ENCODE measurements around the gene ETHE1.
A peak's percentile ranks its signal among the peaks of the same experiment; 100 is the strongest.

Gene ETHE1

GRCh38 chr19:43488179-43488578, 38.8 kb downstream of the ETHE1 start:
- DNase-seq, result no peak

- DNase-seq, result no peak
Measured at GRCh38 chr19:43486412-43486811, 40.6 kb downstream of the ETHE1 start.

DNA sequence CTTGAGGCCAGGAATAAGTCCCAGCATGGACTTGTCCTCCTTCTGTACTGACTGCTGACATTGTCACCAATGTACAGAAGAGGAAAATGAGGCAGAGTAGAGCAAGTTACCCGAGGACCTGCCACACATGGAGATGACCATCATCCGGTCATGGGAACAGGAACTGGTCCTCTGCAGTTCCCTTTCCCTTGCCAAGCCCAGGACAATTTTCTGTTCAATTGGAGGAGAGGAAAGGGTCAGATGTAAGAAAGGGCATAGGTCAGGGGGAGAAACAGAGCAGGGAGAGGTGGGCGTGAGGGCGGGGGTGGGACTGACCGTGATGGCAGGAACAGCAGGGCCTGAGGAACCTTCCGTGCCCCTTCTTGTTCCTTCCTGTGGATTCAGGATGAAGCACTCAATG, 41.0 kb downstream of the ETHE1 start:
- DNase-seq, result no peak

DNA sequence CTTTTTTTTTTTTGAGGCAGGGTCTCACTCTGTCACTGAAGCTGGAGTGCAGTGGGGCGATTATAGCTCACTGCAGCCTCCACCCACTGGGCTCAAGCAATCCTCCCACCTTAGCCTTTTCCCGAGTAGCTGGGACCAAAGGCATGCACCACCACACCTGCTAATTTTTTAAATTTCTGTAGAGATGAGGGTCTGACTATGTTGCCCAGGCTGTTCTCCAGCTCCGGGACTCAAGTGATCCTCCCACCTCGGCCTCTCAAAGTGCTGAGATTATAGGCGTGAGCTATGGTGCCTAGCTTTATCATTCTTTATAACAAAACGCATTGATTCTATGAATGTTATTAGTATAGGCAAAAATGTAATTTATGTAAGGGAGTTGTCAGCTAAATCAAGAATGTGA, 43.7 kb downstream of the ETHE1 start:
- DNase-seq, result no peak

GRCh38 chr19:43482193-43482592, 44.8 kb downstream of the ETHE1 start:
- no peak for DNase-seq

DNA sequence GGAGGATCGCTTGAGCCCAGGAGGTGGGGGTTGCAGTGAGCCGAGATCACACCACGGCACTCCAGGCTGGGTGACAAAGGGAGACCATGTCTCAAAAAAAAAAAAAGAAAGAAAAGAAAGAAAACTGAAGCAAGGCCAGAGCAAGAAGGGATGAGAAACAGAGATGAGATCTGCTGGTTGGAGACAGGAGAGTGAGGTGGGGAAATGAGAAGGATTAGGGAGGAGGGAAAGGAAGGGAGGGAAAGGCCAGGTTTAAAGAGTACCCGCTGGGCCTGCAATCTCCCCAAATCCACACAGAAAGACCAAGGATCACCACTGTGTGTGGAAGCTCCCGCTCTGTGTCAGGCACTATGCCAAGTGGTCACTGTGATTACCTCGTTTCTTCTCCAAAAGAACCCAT, 45.3 kb downstream of the ETHE1 start:
- no peak for DNase-seq

GRCh38 chr19:43480574-43480973, 46.4 kb downstream of the ETHE1 start:
- no peak for DNase-seq

DNA sequence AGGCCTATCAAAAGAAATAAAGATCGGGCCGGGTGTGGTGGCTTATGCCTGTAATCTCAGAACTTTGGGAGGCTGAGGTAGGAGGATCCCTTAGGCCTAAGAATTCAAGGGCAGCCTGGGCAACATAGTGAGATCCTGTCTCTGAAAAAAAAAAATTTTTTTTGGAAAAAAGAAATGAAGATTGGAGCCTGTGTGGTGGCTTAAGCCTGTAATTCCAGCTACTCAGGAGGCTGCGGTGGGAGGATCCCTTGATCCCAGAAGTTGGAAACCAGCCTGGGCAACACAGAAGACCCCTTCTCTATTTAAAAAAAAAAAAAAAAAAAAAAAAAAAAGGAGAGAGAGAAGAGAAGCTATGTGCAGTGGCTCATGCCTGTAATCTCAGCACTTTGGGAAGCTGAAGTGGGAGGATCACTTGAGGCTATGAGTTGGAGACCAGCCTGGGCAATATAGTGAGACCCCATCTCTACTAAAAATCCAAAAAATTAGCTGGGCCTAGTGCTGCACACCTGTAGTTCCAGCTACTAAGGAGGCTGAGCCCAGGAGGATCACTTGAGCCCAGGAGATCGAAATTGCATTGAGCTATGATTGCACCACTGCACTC, 46.9 kb downstream of the ETHE1 start:
- no peak for DNase-seq

DNA sequence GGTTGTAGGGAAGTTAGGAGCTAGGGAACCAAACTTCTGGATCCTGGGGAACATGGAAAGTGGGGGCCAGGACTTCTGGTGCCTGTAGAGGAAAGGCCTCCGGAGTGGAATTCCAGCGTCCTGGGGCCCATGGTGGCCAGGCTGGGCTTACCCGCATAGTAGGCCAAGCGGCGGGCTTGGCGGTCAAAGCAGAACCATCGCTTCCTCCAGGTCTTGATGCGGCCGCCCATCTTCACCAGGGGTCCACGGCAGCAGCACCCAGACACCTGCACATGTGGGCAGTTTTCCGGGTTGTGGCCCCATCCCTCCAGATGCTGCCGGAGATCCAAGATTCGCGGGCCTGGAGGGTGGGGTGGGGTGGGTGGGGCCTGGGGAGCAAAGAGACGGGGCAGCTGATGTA, 47.8 kb downstream of the ETHE1 start:
- no peak for DNase-seq

DNA sequence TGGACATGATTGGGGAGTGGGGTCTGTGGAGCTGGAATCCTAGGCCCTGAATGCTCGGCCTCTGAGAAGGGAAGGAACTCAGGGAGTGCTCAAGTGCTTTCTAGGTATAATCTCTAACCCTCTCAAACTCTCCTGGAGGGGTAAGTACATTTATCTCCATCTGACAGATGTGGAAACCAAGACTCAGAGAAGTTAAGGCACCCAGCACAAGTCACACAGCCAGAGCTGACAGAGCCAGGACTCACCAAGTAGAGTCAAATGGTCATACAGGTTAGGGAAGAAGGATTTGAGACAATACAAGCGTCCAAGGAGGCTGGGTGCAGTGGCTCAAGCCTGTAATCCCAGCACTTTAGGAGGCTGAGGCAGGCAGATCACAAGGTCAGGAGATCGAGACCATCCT, 48.7 kb downstream of the ETHE1 start:
- DNase-seq, result no peak

- DNase-seq, result no peak
Measured at GRCh38 chr19:43476606-43477005, 50.4 kb downstream of the ETHE1 start.

- peak; percentile 70 for DNase-seq
Measured at GRCh38 chr19:43474986-43475705, 51.9 kb downstream of the ETHE1 start.

GRCh38 chr19:43474487-43474886, 52.5 kb downstream of the ETHE1 start:
- DNase-seq, result no peak

GRCh38 chr19:43471091-43471490, 55.9 kb downstream of the ETHE1 start:
- DNase-seq, result no peak

DNA sequence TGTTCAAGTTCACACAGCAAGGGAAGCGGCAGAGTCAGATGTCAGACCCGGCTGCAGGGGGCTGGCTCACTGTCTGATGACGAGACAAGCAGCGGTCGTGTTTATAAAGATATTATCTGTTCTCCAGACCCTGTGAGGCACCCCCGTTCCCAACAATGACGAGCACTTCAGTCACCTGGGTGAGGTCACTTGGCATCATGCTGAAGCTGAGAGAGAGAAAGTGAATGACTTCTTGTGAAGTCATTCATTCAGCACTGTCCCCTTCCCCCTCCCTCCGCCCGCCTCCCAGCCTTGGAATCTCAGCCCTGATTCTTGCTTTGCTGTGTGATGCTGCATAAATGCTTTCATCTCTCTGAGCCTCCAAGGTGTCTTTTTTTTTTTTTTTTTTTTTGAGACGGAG, 56.7 kb downstream of the ETHE1 start:
- DNase-seq, result no peak

DNA sequence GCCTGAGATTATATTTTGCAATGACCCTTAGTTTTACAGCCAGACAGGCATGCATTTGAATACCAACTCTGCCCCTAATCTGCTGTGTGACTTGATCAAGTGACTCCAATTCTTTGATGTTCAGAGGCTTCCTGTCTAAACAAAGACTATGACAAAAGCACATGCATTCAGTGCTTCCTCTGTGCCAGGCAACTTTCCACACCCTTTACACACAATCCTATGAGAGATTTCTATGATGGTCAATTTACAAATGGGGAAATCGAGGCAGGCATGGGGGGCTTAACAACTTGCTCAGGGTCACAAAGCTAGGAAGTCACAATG, 57.9 kb downstream of the ETHE1 start:
- DNase-seq, result no peak

DNA sequence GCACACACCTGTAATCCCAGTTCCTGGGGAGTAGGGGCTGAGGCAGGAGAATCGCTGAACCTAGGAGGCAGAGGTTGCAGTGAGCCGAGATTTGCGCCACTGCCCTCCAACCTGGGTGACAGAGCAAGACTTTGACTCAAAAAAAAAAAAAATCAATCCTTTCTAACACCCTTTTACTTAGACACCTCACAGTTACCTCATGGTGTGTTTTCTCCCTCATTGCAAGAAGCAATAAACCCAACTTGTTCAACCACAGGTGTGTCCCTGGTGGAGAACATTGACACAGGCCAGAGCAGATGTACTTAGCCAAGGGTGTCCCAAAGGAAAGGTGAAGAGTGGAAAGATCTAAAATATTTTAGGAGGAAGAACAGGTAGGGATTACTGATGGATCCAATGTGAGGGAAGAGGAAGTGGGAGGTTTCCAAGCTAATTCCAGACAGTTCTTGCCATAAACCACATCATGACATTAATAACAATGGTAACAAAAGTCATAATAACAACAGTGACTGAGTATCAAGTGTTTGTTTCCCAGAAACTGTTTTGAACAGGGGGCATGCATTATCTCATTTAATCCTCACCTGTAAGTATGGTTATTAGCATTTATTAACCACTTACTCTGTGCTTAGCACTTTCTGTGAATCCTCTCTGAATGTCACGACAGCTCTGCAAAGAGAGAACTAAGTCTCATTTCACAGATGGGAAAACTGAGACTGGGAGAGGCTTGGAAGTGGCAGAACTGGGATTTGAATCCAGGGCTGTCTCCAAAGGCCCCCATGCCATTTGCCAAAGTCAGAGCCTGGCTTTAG, 58.4 kb downstream of the ETHE1 start:
- DNase-seq, result no peak

GRCh38 chr19:43467730-43468129, 59.3 kb downstream of the ETHE1 start:
- no peak for DNase-seq

GRCh38 chr19:43467276-43467675, 59.7 kb downstream of the ETHE1 start:
- DNase-seq, result no peak

- no peak for DNase-seq
Measured at GRCh38 chr19:43466793-43467192, 60.2 kb downstream of the ETHE1 start.

DNA sequence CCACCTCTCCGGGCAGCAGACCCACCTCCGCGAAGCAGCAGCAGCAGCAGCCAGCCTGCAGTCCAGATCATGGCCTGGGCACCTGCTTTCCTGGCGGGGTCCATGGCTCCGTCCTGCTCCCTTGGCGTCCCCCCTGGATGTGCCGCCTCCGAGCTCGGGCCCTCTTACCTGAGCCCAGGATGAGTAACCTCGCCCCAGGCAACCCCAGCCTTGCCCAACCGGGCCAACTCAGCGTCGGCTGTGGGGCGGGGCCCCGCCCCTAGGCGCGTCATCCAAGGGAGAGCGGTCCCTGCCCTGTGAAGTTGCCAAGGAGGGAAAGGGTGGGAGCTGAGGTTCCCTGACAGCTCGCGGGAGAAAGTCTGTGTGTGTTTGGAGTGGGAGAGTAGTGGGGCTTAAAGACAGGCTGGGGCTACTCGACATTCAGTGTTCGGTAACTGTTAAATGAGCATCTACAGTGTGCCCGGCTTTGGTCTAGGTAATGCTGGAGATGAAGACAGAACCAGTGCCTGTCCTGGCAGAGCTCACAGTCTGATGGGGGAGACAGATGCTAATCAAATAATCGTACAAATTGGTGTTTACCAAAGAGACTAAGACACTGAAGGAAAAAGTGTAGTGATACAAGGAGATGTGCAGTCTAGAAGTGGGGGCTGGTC, 61.4 kb downstream of the ETHE1 start, which contains the start of gene LYPD3:
Gene LYPD3 (minus strand): TSS at position 141 of the 653 bp plus-strand sequence. CDS start 37 bp downstream, at position 104.
- no peak for DNase-seq

DNA sequence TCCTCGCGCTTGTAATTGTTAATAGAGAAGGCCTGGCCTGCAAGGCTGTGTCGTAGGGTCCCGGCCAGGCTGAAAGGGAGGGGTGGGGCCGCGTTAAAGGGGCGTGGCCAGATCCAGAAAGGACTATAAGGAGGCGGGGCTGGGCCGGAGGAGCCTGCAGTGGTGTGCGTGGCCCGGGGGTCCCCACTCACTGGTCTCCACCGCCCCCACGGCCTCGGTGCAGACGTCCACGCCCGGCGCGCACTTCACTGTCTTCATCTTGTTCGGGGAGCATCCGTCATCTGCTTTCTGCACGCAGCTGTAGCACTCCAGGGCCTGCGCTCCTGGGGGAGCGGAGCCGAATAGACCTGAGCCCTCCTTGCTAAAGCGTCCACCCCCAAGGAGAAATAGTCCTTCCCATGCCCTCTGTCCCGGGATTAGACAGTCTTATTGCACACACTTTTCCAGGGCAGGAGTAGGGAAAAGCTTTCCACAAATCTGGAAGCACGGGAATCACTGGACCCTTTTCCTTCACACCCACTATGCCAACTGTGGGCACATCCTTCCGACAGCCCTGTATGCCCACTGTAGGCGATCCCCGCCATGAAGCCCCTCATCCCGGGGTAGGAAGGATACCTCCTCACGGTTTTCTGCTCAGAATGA, 62.7 kb downstream of the ETHE1 start:
- no peak for DNase-seq

All from GOT3 (cell line).